Measurements from ENCODE around the gene ADGRA1.
"Not testable (repeated sequence)": the region's sequence is repeated elsewhere in the genome, so short reads cannot be mapped to it uniquely, and the experiment has no call there.

The ADGRA1 gene

GRCh38 chr10:133166828-133167692, 79.3 kb downstream of the ADGRA1 start:
- DNase-seq, result peak; percentile 75

GRCh38 chr10:133167693-133168616, 80.2 kb downstream of the ADGRA1 start:
- no peak for DNase-seq

- DNase-seq, result no peak
Observed at GRCh38 chr10:133168617-133169031, 80.9 kb downstream of the ADGRA1 start.

- DNase-seq, result no peak
Observed at GRCh38 chr10:133169173-133169947, 81.6 kb downstream of the ADGRA1 start.

GRCh38 chr10:133170092-133170491, 82.4 kb downstream of the ADGRA1 start:
- no peak for DNase-seq

- DNase-seq, result no peak
Observed at GRCh38 chr10:133173860-133174640, 86.3 kb downstream of the ADGRA1 start.

- no peak for DNase-seq
Observed at GRCh38 chr10:133174689-133175263, 87.1 kb downstream of the ADGRA1 start.

GRCh38 chr10:133175624-133176023, 87.9 kb downstream of the ADGRA1 start:
- not testable (repeated sequence) for DNase-seq

- DNase-seq, result no peak
Observed at GRCh38 chr10:133176546-133176945, 88.8 kb downstream of the ADGRA1 start.

GRCh38 chr10:133177380-133178157, 89.8 kb downstream of the ADGRA1 start:
- no peak for DNase-seq

GRCh38 chr10:133178357-133179127, 90.8 kb downstream of the ADGRA1 start:
- DNase-seq, result no peak

- no peak for DNase-seq
Observed at GRCh38 chr10:133179128-133179520, 91.4 kb downstream of the ADGRA1 start.

GRCh38 chr10:133179651-133180050, 91.9 kb downstream of the ADGRA1 start:
- no peak for DNase-seq

GRCh38 chr10:133180192-133180964, 92.7 kb downstream of the ADGRA1 start:
- no peak for DNase-seq

GRCh38 chr10:133180965-133181639, 93.4 kb downstream of the ADGRA1 start:
- DNase-seq, result no peak
